A549 (cell line): ENCODE data around the gene KIAA0408.

Source experiments
- CBX8 ChIP-seq: fragments of 200-600 bp; sonication (generic); IDR thresholded peaks from 2 replicates; pipeline ENCODE4 v1.6.1; 2016
- CEBPB ChIP-seq, 2 experiments: fragments of >200 bp in 1 of 2; sonication (Bioruptor Twin) in 1 of 2; formaldehyde crosslinking in 1 of 2; IDR thresholded peaks; 2 replicates each; pipeline ENCODE4 v1.6.1; 2012 to 2016
- CHD2 ChIP-seq: fragments of 150-350 bp; IDR thresholded peaks from 2 replicates; pipeline ENCODE4 v1.6.1; 2014; ENCODE audit warnings: low read length; ENCODE audit not compliant: partially characterized antibody
- CTCF ChIP-seq: fragments of >200 bp; sonication (Bioruptor Twin); formaldehyde crosslinking; IDR thresholded peaks from 3 replicates; pipeline ENCODE4 v1.5.1; 2016
- KDM5A ChIP-seq: fragments of 200-600 bp; sonication (generic); IDR thresholded peaks from 2 replicates; pipeline ENCODE4 v1.6.1; 2016; ENCODE audit warnings: antibody characterized with exemption, mild to moderate bottlenecking
- POLR2A ChIP-seq: IDR thresholded peaks from 2 replicates; pipeline ENCODE4 v1.6.1; 2012; ENCODE audit warnings: mild to moderate bottlenecking, low read length
- RAD21 ChIP-seq, 2 experiments: fragments of >200 bp in 1 of 2; sonication (Bioruptor Twin) in 1 of 2; formaldehyde crosslinking in 1 of 2; IDR thresholded peaks in 1 of 2; conservative IDR thresholded peaks in 1 of 2; 2 replicates in 1 of 2; 3 replicates in 1 of 2; pipeline ENCODE4 v1.6.1; 2012 to 2018; ENCODE audit warnings: inconsistent platforms in 1 of 2
- REST ChIP-seq: fragments of 200-600 bp; sonication (generic); IDR thresholded peaks from 2 replicates; pipeline ENCODE4 v1.6.1; 2016; ENCODE audit warnings: antibody characterized with exemption, mild to moderate bottlenecking, moderate library complexity
- RNF2 ChIP-seq: fragments of 200-600 bp; sonication (generic); IDR thresholded peaks from 2 replicates; pipeline ENCODE4 v1.6.1; 2016; ENCODE audit warnings: low read depth, mild to moderate bottlenecking, antibody characterized with exemption, moderate library complexity, borderline replicate concordance

- TF ChIP-seq POLR2A (no peak), RAD21 (conservative IDR thresholded peaks at IDR 0.05 in 1 of 2, IDR thresholded peaks at IDR 0.05 in 1 of 2) (no peak), CEBPB (IDR thresholded peaks at IDR 0.05) (no peak), RNF2 (no peak), CTCF (no peak), KDM5A (no peak), REST (no peak), CBX8 (no peak), CHD2 (no peak)
Measured at GRCh38 chr6:127482325-127482724, 23.1 kb upstream of the KIAA0408 start.
